PC-3 (cell line): ENCODE results near the gene SHROOM3.

Experiments used
- CTCF ChIP-seq: fragments of 300-600 bp; sonication (generic); conservative IDR thresholded peaks from 2 replicates; pipeline ENCODE4 v1.5.1; 2017; ENCODE audit warnings: antibody characterized with exemption, low read depth, mild to moderate bottlenecking, low read length
- EZH2 ChIP-seq: fragments of 300-600 bp; sonication (generic); IDR thresholded peaks from one replicate; pipeline ENCODE4 v1.6.1; 2017; ENCODE audit warnings: antibody characterized with exemption, mild to moderate bottlenecking, low read length; ENCODE audit not compliant: unreplicated experiment
- EZH2phosphoT487 ChIP-seq: fragments of 300-600 bp; sonication (generic); IDR thresholded peaks from 2 replicates; pipeline ENCODE4 v1.6.1; 2018; ENCODE audit warnings: mild to moderate bottlenecking, antibody characterized with exemption, low read length, borderline replicate concordance

- TF ChIP-seq CTCF = no peak
- no peak for TF ChIP-seq EZH2
- TF ChIP-seq EZH2phosphoT487 = no peak
Measured at GRCh38 chr4:76386566-76387305, 48.3 kb upstream of the SHROOM3 start.
